Kidney epithelial cell (primary cell): Measurements from ENCODE around the gene TNF. TPM values are rescaled to one million over a fixed set of nuclear protein-coding genes. Genes with fewer than 3 reads are reported as not detected.

Experiments
- DNase-seq: peaks from one replicate; pipeline ENCODE4 v3.0.0-alpha.2; 2010; ENCODE audit warnings: low read depth
- H3K27me3 ChIP-seq: 2 replicates; pipeline ENCODE4 v1.6.0; 2011; ENCODE audit warnings: low read length; ENCODE audit not compliant: control insufficient read depth, insufficient read depth
- H3K36me3 ChIP-seq: 2 replicates; pipeline ENCODE4 v1.5.1; 2011; ENCODE audit warnings: low read length; ENCODE audit not compliant: control insufficient read depth, insufficient read depth
- H3K4me3 ChIP-seq: 2 replicates; pipeline ENCODE4 v1.5.1; 2011; ENCODE audit warnings: low read depth, mild to moderate bottlenecking, control low read depth, low read length
- CTCF ChIP-seq: IDR thresholded peaks from 2 replicates; pipeline ENCODE4 v1.5.1; 2011; ENCODE audit warnings: mild to moderate bottlenecking, moderate library complexity, low read length, control low read depth, inconsistent platforms; ENCODE audit not compliant: insufficient read depth, poor library complexity, severe bottlenecking
- total RNA-seq: library from RNA; depleted of rRNA; stranded (reverse); fragments of >200 nt; gene quantifications from 2 replicates; pipeline ENCODE4 v1.2.3, GENCODE V29; 2015

Gene TNF
- total RNA-seq, 1 donor from 2014 or later = 18.6 TPM

- Histone ChIP-seq H3K27me3 (no peaks in the 10 kb centered on the region), H3K36me3 (peaks cover 8% of the 10 kb centered on the region)
- DNase-seq = no peak
Measured at GRCh38 chr6:31556307-31556706, 19.1 kb upstream of the TNF start.

GRCh38 chr6:31557443-31558317 lies 17.7 kb upstream of the TNF start:
- DNase-seq = no peak
- no peak for TF ChIP-seq CTCF
- no peaks in the 10 kb centered on the region for H3K27me3 ChIP-seq
- no peak overlapping the region for H3K4me3 ChIP-seq
- H3K36me3 ChIP-seq = peaks cover 8% of the 10 kb centered on the region

More at GRCh38 chr6:31556307-31556706, 19.1 kb upstream of the TNF start:
- no peak for TF ChIP-seq CTCF
- no peak overlapping the region for H3K4me3 ChIP-seq

GRCh38 chr6:31558318-31558625 lies 17.1 kb upstream of the TNF start:
- no peak for DNase-seq
- no peak for TF ChIP-seq CTCF
- Histone ChIP-seq H3K4me3 (no peak overlapping the region), H3K27me3 (no peaks in the 10 kb centered on the region), H3K36me3 (peaks cover 8% of the 10 kb centered on the region)

DNA sequence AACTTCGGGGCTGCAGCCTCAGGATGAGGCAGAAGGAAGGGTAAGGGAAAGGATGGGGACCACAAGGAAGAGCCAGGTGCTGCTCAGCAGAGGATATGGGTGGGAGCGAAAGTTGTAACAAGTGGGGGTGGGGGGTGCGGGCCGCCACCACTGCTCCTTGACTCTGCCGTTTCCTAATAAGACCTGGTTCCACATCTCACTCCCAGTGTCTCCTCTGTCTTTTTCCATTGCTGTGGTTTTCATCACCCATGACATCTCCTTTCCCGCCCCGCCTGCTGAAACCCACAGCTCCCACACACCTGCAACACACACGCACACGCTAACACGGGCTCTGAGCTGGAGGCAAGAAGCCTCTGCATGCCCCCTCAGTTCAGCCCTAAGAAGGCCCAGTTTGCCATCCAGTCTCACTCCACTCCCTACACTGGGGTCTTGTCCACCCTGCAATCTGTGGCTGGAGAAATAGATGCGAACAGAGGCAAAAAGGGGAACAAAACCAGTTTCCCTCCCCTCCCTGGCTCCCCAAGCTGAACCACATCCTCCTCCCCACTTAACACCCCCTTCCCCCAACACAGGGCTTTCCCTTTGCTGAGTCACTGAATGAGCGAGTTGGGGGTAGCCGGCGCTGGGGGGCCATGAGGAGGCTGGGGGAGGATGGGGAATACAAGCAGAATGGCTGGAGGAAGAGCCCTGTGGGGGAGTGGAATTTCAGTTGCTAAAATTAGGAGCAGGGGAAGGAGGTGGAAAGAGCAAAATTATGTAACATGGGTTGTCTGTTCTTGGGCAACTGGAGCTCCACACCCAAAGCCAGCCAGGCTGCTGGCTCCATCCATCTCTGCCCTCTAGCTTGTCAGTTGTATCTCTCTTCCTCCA lies 16.5 kb upstream of the TNF start:
- no peak overlapping the region for H3K4me3 ChIP-seq
- peaks cover 8% of the 10 kb centered on the region for H3K36me3 ChIP-seq
- DNase-seq = no peak
- H3K27me3 ChIP-seq = no peaks in the 10 kb centered on the region
- TF ChIP-seq CTCF = no peak

GRCh38 chr6:31559606-31559957 lies 15.8 kb upstream of the TNF start:
- Histone ChIP-seq H3K36me3 (peaks cover 8% of the 10 kb centered on the region), H3K4me3 (no peak overlapping the region), H3K27me3 (no peaks in the 10 kb centered on the region)
- TF ChIP-seq CTCF = no peak
- DNase-seq = no peak
